HFFc6 (cell line): ENCODE data around the gene RABGAP1L. TPM values are rescaled to one million over a fixed set of nuclear protein-coding genes. Genes with fewer than 3 reads are reported as not detected.

Source experiments
- DNase-seq: peaks from one replicate; pipeline ENCODE4 v3.0.0-alpha.2; 2018
- H3K27ac Mint-ChIP-seq: 2 replicates; pipeline ENCODE4 v1.8.0; 2020; ENCODE audit warnings: mild to moderate bottlenecking, mixed read lengths
- H3K27me3 Mint-ChIP-seq: 2 replicates; pipeline ENCODE4 v1.8.0; 2021; ENCODE audit warnings: mild to moderate bottlenecking, moderate library complexity, mixed read lengths; ENCODE audit not compliant: insufficient read depth
- H3K36me3 Mint-ChIP-seq: 2 replicates; pipeline ENCODE4 v1.8.0; 2021; ENCODE audit warnings: low read depth, mixed read lengths
- H3K4me1 Mint-ChIP-seq: 2 replicates; pipeline ENCODE4 v1.8.0; 2020; ENCODE audit warnings: low read depth, mixed read lengths
- H3K4me3 Mint-ChIP-seq: 2 replicates; pipeline ENCODE4 v1.8.0; 2020; ENCODE audit warnings: mild to moderate bottlenecking, moderate library complexity, mixed read lengths
- H3K9me3 Mint-ChIP-seq: 2 replicates; pipeline ENCODE4 v1.8.0; 2020; ENCODE audit warnings: mild to moderate bottlenecking, mixed read lengths
- total RNA-seq, 6 experiments: library from RNA; stranded (reverse); fragmentation: NEBNext Ultra II Directional; extraction: Animal tissue kit (Norgen Biotek cat#: 25700); gene quantifications; 2 replicates in 1 of 6; 3 replicates in 5 of 6; pipeline ENCODE4 v1.2.3, GENCODE V29; 2021
- TF ChIP-seq, protein P1 (sequence below): fragments of 200-600 bp; sonication (generic); IDR thresholded peaks from 2 replicates; pipeline ENCODE4 v1.5.0; 2021; ENCODE audit warnings: antibody characterized with exemption, mild to moderate bottlenecking

The RABGAP1L gene
- total RNA-seq, 6 experiments from 2014 or later = 14.5 to 16.9 (median 16.0) TPM

DNA sequence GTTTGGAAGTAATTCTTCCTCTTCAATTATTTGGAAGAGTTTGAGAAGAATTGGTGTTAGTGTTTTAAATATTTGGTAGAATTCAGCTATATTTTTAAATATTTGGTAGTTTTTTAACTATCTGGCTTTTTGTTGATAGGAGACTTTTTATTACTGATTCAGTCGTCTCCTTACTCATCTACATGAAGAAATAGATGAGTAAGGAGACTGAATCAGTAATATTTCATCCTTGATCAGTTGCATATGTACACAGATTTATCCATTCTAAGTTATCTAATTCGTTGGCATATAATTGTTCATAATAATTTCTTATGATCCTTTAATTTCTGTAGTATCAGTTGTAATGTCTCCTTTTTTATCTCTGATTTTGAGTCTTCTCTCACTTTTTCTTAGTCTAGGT lies 512.5 kb downstream of the RABGAP1L start:
- TF ChIP-seq, protein P1, sequence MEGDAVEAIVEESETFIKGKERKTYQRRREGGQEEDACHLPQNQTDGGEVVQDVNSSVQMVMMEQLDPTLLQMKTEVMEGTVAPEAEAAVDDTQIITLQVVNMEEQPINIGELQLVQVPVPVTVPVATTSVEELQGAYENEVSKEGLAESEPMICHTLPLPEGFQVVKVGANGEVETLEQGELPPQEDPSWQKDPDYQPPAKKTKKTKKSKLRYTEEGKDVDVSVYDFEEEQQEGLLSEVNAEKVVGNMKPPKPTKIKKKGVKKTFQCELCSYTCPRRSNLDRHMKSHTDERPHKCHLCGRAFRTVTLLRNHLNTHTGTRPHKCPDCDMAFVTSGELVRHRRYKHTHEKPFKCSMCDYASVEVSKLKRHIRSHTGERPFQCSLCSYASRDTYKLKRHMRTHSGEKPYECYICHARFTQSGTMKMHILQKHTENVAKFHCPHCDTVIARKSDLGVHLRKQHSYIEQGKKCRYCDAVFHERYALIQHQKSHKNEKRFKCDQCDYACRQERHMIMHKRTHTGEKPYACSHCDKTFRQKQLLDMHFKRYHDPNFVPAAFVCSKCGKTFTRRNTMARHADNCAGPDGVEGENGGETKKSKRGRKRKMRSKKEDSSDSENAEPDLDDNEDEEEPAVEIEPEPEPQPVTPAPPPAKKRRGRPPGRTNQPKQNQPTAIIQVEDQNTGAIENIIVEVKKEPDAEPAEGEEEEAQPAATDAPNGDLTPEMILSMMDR = no peak
- H3K4me1 Mint-ChIP-seq = no peaks in the 10 kb centered on the region
- H3K9me3 Mint-ChIP-seq = peaks cover 4% of the 10 kb centered on the region; the same call in 1 of the 2 replicates
- no peak overlapping the region for H3K27ac Mint-ChIP-seq
- DNase-seq = no peak
- H3K4me3 Mint-ChIP-seq = no peak overlapping the region
- no peaks in the 10 kb centered on the region for H3K27me3 Mint-ChIP-seq
- H3K36me3 Mint-ChIP-seq = no peaks in the 10 kb centered on the region

DNA sequence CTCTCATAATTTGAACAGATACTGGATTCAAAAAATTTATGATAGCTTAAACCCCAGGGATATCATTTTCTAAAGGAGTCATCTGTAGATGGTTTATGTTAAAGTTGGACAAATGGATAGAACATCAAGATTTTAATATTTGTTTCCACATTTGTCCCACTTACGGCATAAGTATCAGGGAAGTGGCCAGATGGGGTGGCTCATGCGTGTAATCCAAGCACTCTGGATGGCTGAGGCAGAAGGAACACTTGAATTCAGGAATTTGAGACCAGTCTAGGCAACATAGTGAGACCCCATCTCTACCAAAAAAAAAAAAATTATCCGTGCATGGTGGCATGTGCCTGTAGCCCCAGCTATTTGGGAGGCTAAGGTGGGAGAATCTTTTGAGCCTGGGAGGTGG lies 517.5 kb downstream of the RABGAP1L start:
- DNase-seq = no peak
- H3K27ac Mint-ChIP-seq = no peak overlapping the region
- TF ChIP-seq, protein P1 = no peak
- no peaks in the 10 kb centered on the region for H3K27me3 Mint-ChIP-seq
- no peak overlapping the region for H3K4me3 Mint-ChIP-seq
- no peaks in the 10 kb centered on the region for H3K4me1 Mint-ChIP-seq
- H3K36me3 Mint-ChIP-seq = no peaks in the 10 kb centered on the region
- H3K9me3 Mint-ChIP-seq = no peaks in the 10 kb centered on the region

DNA sequence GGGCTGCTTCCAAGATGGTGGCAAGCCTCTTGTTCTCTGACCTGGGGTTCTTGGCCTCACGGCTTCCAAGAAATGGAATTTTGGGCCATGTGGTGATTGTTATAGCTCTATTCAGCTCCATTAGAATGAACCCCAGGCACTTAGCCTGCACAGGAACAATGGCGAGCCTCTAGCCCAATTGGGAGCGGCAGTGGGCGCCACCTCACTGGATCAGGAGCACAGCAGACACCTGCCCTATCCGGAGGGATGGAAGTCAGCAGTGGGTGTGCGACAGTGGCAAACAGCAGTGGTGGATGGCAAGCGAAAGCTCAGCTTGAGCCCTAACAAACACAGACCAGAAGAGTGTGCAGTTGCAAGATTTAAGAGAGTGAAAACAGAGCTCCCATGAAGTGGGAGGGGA lies 519.3 kb downstream of the RABGAP1L start:
- no peaks in the 10 kb centered on the region for H3K36me3 Mint-ChIP-seq
- H3K9me3 Mint-ChIP-seq = no peaks in the 10 kb centered on the region
- TF ChIP-seq, protein P1 = no peak
- H3K4me1 Mint-ChIP-seq = peaks cover 7% of the 10 kb centered on the region; the same call in 1 of the 2 replicates
- no peaks in the 10 kb centered on the region for H3K27me3 Mint-ChIP-seq
- no peak overlapping the region for H3K4me3 Mint-ChIP-seq
- no peak for DNase-seq
- no peak overlapping the region for H3K27ac Mint-ChIP-seq

DNA sequence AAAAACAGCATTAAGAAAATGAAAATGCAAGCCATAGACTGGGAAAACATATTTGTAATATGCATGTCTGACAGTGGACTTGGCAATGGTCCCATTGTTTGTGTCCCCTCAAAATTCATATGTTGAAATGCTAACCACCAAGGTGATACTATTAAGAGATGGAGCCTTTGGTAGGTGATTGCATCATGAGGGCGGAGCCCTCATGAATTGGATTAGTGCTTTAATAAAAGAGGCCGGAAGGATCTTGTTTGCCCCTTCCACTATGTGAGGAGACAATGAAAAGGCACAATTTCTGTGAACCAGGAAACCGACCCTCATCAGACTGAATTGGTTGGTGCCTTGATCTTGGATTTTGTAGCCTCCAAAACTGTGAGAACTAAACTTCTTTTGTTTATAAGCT lies 520.8 kb downstream of the RABGAP1L start:
- H3K36me3 Mint-ChIP-seq = peaks cover 7% of the 10 kb centered on the region; the same call in 1 of the 2 replicates
- DNase-seq = no peak
- no peak overlapping the region for H3K27ac Mint-ChIP-seq
- H3K4me3 Mint-ChIP-seq = no peak overlapping the region
- H3K4me1 Mint-ChIP-seq = peaks cover 7% of the 10 kb centered on the region; the same call in 1 of the 2 replicates
- H3K9me3 Mint-ChIP-seq = no peaks in the 10 kb centered on the region
- no peaks in the 10 kb centered on the region for H3K27me3 Mint-ChIP-seq
- TF ChIP-seq, protein P1 = no peak

DNA sequence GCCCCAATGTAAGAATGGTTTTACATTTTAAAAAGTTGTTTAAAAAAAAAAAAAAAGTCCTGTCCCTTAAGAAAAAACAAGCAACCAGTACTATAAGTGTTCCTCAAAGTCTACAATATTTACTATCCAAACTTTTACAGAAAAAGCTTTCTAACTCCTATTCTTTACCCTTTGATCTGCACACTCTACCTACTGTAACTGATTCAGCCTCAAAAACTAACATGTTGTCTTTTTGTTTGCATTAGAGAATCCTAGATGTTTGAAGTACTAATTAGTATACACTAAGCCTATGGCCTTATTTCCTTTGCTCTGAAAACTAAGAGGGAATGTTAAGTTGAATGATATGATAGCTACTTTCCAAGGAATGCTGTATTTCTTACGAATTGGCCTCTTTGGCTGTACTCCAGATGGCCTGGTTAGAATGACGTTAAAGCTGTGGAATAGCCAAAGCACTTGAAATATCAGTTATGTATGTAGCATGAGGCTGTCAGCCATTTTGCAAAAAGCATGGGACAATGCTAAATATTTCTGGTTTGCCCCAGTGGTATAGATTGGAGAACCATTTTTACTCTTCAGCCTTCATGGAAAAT lies 523.2 kb downstream of the RABGAP1L start:
- TF ChIP-seq, protein P1 = no peak
- Mint-ChIP-seq H3K4me3 (no peak overlapping the region), H3K36me3 (peaks cover 7% of the 10 kb centered on the region; the same call in 1 of the 2 replicates), H3K9me3 (no peaks in the 10 kb centered on the region), H3K27me3 (no peaks in the 10 kb centered on the region), H3K4me1 (peaks cover 7% of the 10 kb centered on the region; the same call in 1 of the 2 replicates), H3K27ac (no peak overlapping the region)
- no peak for DNase-seq
